Fibroblast of lung (primary cell): ENCODE results near the gene ELOVL3. TPM values are rescaled to one million over a fixed set of nuclear protein-coding genes. Genes with fewer than 3 reads are reported as not detected.

Source experiments
- DNase-seq, 2 donors: peaks; one replicate each; pipeline versions ENCODE4 v3.0.0 to v3.0.0-alpha.2; 2010; ENCODE audit warnings: low read depth in 2 of 2
- H2AFZ ChIP-seq: 2 replicates; pipeline ENCODE4 v1.5.1; 2012; ENCODE audit warnings: low read length, control low read depth, inconsistent platforms
- H3K27ac ChIP-seq: 2 replicates; pipeline ENCODE4 v1.5.1; 2011; ENCODE audit warnings: low read length, control low read depth; ENCODE audit not compliant: insufficient read depth
- H3K27me3 ChIP-seq: 2 replicates; pipeline ENCODE4 v1.5.1; 2011; ENCODE audit warnings: mild to moderate bottlenecking, low read length; ENCODE audit not compliant: control insufficient read depth, insufficient read depth
- H3K36me3 ChIP-seq: 2 replicates; pipeline ENCODE4 v1.5.1; 2011; ENCODE audit warnings: low read length; ENCODE audit not compliant: control insufficient read depth, insufficient read depth
- H3K4me1 ChIP-seq: 2 replicates; pipeline ENCODE4 v1.5.1; 2011; ENCODE audit warnings: low read length; ENCODE audit not compliant: control insufficient read depth, insufficient read depth; ENCODE audit errors: extremely low read depth
- H3K4me2 ChIP-seq: 2 replicates; pipeline ENCODE4 v1.5.1; 2011; ENCODE audit warnings: low read length, control low read depth; ENCODE audit not compliant: insufficient read depth; ENCODE audit errors: extremely low read depth
- H3K4me3 ChIP-seq, 4 experiments: fragments of 200-600 bp in 1 of 4; sonication (generic) in 1 of 4; replicated peaks in 1 of 4; 2 replicates each; pipeline ENCODE4 v1.5.1; 2011 to 2016; ENCODE audit warnings: low read length in 4 of 4, low read depth in 3 of 4, mild to moderate bottlenecking in 3 of 4, control low read depth in 2 of 4, inconsistent platforms in 1 of 4, mixed read lengths in 1 of 4; ENCODE audit not compliant: insufficient read depth in 1 of 4; ENCODE audit errors: control extremely low read depth in 1 of 4
- H3K79me2 ChIP-seq: 2 replicates; pipeline ENCODE4 v1.5.1; 2012; ENCODE audit warnings: mild to moderate bottlenecking, low read length, inconsistent platforms; ENCODE audit not compliant: control insufficient read depth, insufficient read depth
- H3K9ac ChIP-seq: 2 replicates; pipeline ENCODE4 v1.5.1; 2011; ENCODE audit warnings: mild to moderate bottlenecking, low read length, control low read depth; ENCODE audit not compliant: insufficient read depth
- H3K9me3 ChIP-seq: 2 replicates; pipeline ENCODE4 v1.5.1; 2012; ENCODE audit warnings: low read depth, low read length; ENCODE audit not compliant: control insufficient read depth, insufficient read depth
- H4K20me1 ChIP-seq: 2 replicates; pipeline ENCODE4 v1.5.1; 2011; ENCODE audit warnings: low read length; ENCODE audit not compliant: control insufficient read depth, insufficient read depth; ENCODE audit errors: extremely low read depth
- EZH2 ChIP-seq: IDR thresholded peaks from 2 replicates; pipeline ENCODE4 v1.5.1; 2012; ENCODE audit warnings: low read length, control low read depth, mild to moderate bottlenecking; ENCODE audit errors: missing control alignments
- polyA plus RNA-seq, 2 donors: library from polyadenylated mRNA; depleted of rRNA in 1 of 2; stranded (reverse) in 1 of 2; unstranded in 1 of 2; fragments of >200 nt; gene quantifications; 2 replicates each; pipeline ENCODE4 v1.2.1, GENCODE V29; 2011 to 2012; ENCODE audit warnings: missing spikeins in 1 of 2
- total RNA-seq: library from RNA; depleted of rRNA; stranded (reverse); fragments of >200 nt; gene quantifications from 2 replicates; pipeline ENCODE4 v1.2.1, GENCODE V29; 2014
- TF ChIP-seq, protein P1 (sequence below), 2 donors: IDR thresholded peaks in 1 of 2; conservative IDR thresholded peaks in 1 of 2; 1 replicate in 1 of 2; 2 replicates in 1 of 2; pipeline ENCODE4 v1.5.1; 2011 to 2012; ENCODE audit warnings: low read length in 2 of 2, control low read depth in 1 of 2, inconsistent platforms in 1 of 2, low read depth in 1 of 2, mild to moderate bottlenecking in 1 of 2

Gene ELOVL3
- total and polyA plus RNA-seq, 2 donors (not counting 1 experiment from before 2014, with no cell fraction given): 0.27 to 0.66 TPM

DNA sequence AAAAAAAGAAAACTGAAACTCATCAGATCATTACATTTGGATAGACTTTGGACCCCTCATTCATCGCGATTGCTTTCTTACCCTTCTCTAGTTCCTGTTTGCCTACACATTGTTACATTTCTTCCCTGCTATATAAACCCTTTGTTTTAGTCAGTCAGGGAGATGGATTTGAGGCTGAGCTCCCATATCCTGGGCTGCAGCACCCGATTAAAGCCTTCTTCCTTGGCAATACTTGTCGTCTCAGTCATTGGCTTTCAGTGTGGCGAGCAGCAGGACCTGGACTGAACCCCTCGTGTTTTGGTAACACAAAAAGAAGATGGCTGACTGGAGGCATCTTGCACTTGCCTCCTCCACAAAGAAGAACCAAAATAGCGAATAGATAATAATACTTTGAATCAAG, 34.1 kb upstream of the ELOVL3 start:
- Histone ChIP-seq H3K27me3 (no peaks in the 10 kb centered on the region), H3K4me2 (no peak overlapping the region), H3K4me1 (no peaks in the 10 kb centered on the region), H4K20me1 (no peaks in the 10 kb centered on the region), H3K27ac (no peak overlapping the region), H2AFZ (no peak overlapping the region), H3K4me3 (no peak overlapping the region), H3K9me3 (no peaks in the 10 kb centered on the region), H3K9ac (no peak overlapping the region), H3K79me2 (no peaks in the 10 kb centered on the region), H3K36me3 (no peaks in the 10 kb centered on the region)
- TF ChIP-seq, protein P1, sequence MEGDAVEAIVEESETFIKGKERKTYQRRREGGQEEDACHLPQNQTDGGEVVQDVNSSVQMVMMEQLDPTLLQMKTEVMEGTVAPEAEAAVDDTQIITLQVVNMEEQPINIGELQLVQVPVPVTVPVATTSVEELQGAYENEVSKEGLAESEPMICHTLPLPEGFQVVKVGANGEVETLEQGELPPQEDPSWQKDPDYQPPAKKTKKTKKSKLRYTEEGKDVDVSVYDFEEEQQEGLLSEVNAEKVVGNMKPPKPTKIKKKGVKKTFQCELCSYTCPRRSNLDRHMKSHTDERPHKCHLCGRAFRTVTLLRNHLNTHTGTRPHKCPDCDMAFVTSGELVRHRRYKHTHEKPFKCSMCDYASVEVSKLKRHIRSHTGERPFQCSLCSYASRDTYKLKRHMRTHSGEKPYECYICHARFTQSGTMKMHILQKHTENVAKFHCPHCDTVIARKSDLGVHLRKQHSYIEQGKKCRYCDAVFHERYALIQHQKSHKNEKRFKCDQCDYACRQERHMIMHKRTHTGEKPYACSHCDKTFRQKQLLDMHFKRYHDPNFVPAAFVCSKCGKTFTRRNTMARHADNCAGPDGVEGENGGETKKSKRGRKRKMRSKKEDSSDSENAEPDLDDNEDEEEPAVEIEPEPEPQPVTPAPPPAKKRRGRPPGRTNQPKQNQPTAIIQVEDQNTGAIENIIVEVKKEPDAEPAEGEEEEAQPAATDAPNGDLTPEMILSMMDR (conservative IDR thresholded peaks at IDR 0.05 in 1 of 2, IDR thresholded peaks at IDR 0.05 in 1 of 2; ENCODE audit: low read depth in 1 of 2, low read length in 2 of 2): no peak
- no peak for TF ChIP-seq EZH2
- DNase-seq: no peak

GRCh38 chr10:102195296-102195870, 30.7 kb upstream of the ELOVL3 start:
- TF ChIP-seq EZH2: no peak
- TF ChIP-seq, protein P1 (conservative IDR thresholded peaks at IDR 0.05 in 1 of 2, IDR thresholded peaks at IDR 0.05 in 1 of 2; ENCODE audit: low read depth in 1 of 2, low read length in 2 of 2): no peak
- DNase-seq: peak in 1 of 2 donors; percentile 19
- no peak overlapping the region for H3K27ac ChIP-seq
- no peak overlapping the region for H2AFZ ChIP-seq
- no peak overlapping the region for H3K9ac ChIP-seq
- H3K4me2 ChIP-seq: no peak overlapping the region
- no peaks in the 10 kb centered on the region for H3K36me3 ChIP-seq
- H3K79me2 ChIP-seq: no peaks in the 10 kb centered on the region
- no peaks in the 10 kb centered on the region for H3K4me1 ChIP-seq
- no peaks in the 10 kb centered on the region for H3K27me3 ChIP-seq
- no peaks in the 10 kb centered on the region for H3K9me3 ChIP-seq
- no peak overlapping the region for H3K4me3 ChIP-seq
- no peaks in the 10 kb centered on the region for H4K20me1 ChIP-seq

DNA sequence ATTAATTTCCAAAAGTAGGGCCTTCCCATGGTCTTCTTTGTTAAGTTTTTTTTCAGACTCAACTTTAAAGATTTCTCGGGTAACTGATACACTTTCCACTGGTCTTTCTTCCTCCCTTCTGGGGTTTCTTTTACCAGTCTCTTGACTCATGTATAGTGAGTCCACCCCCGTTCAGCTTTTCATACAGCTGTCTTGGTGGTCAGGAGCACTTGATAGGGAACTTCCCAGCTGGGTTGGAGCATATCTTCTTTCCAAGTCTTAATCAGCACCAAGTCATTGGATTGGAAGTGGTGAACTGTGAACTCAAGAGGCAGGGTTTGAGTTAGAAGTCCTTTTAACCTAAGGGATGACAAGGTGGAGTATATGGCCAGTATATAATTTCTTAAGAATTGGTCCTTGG, 29.2 kb upstream of the ELOVL3 start:
- H3K27me3 ChIP-seq: no peaks in the 10 kb centered on the region

More for the DNA sequence above, 29.2 kb upstream of the ELOVL3 start:
- Histone ChIP-seq H3K4me2 (no peak overlapping the region), H4K20me1 (no peaks in the 10 kb centered on the region), H2AFZ (no peak overlapping the region), H3K27ac (no peak overlapping the region), H3K79me2 (no peaks in the 10 kb centered on the region), H3K4me3 (no peak overlapping the region), H3K9me3 (no peaks in the 10 kb centered on the region), H3K4me1 (no peaks in the 10 kb centered on the region), H3K36me3 (no peaks in the 10 kb centered on the region), H3K9ac (no peak overlapping the region)
- no peak for TF ChIP-seq EZH2
- TF ChIP-seq, protein P1 (conservative IDR thresholded peaks at IDR 0.05 in 1 of 2, IDR thresholded peaks at IDR 0.05 in 1 of 2; ENCODE audit: low read depth in 1 of 2, low read length in 2 of 2): no peak
- peak in 1 of 2 donors; percentile 23 for DNase-seq
